COLO829 (cell line): ENCODE data around the gene LIX1.
"Not testable (repeated sequence)": the region's sequence is repeated elsewhere in the genome, so short reads cannot be mapped to it uniquely, and the experiment has no call there.

Experiments used
- DNase-seq: peaks from one replicate; pipeline ENCODE4 v3.0.0; 2012; ENCODE audit warnings: low spot score

LIX1 gene

GRCh38 chr5:97142521-97143254 lies at the start of gene LIX1:
Gene LIX1, minus strand, starts transcription at chr5:97142611. Its CDS starts 35 bp downstream, at chr5:97142576.
- DNase-seq = peak; percentile 32

GRCh38 chr5:97191893-97192292 lies 49.5 kb upstream of the LIX1 start:
- no peak for DNase-seq

GRCh38 chr5:97189523-97189922 lies 47.1 kb upstream of the LIX1 start:
- DNase-seq = not testable (repeated sequence)

GRCh38 chr5:97183930-97184213 lies 41.5 kb upstream of the LIX1 start:
- DNase-seq = no peak

GRCh38 chr5:97183100-97183929 lies 40.9 kb upstream of the LIX1 start, which contains the start of gene RIOK2:
Gene RIOK2, minus strand, starts transcription at chr5:97183247. Its CDS starts 56 bp downstream, at chr5:97183191.
- peak; percentile 90 for DNase-seq

- no peak for DNase-seq
Observed at GRCh38 chr5:97182571-97183099, 40.2 kb upstream of the LIX1 start.

GRCh38 chr5:97181856-97182545 lies 39.6 kb upstream of the LIX1 start:
- no peak for DNase-seq

- not testable (repeated sequence) for DNase-seq
Observed at GRCh38 chr5:97179457-97179856, 37.0 kb upstream of the LIX1 start.

- DNase-seq = no peak
Observed at GRCh38 chr5:97172227-97172626, 29.8 kb upstream of the LIX1 start.

- DNase-seq = no peak
Observed at GRCh38 chr5:97171703-97172102, 29.3 kb upstream of the LIX1 start.

GRCh38 chr5:97167435-97167834 lies 25.0 kb upstream of the LIX1 start:
- DNase-seq = no peak

GRCh38 chr5:97165726-97166125 lies 23.3 kb upstream of the LIX1 start:
- no peak for DNase-seq

GRCh38 chr5:97164846-97165245 lies 22.4 kb upstream of the LIX1 start:
- no peak for DNase-seq

GRCh38 chr5:97163790-97164285 lies 21.4 kb upstream of the LIX1 start:
- no peak for DNase-seq

- DNase-seq = no peak
Observed at GRCh38 chr5:97163360-97163764, 21.0 kb upstream of the LIX1 start.

- DNase-seq = no peak
Observed at GRCh38 chr5:97162045-97162444, 19.6 kb upstream of the LIX1 start.

- no peak for DNase-seq
Observed at GRCh38 chr5:97157689-97158088, 15.3 kb upstream of the LIX1 start.

GRCh38 chr5:97151370-97151769 lies 9.0 kb upstream of the LIX1 start:
- DNase-seq = no peak

- no peak for DNase-seq
Observed at GRCh38 chr5:97150401-97150800, 8.0 kb upstream of the LIX1 start.

GRCh38 chr5:97149709-97150108 lies 7.3 kb upstream of the LIX1 start:
- no peak for DNase-seq

GRCh38 chr5:97148288-97148687 lies 5.9 kb upstream of the LIX1 start:
- DNase-seq = no peak

GRCh38 chr5:97143704-97144103 lies 1.3 kb upstream of the LIX1 start:
- DNase-seq = no peak
